AG04450 (cell line): ENCODE data around the gene C3orf20. TPM values are rescaled to one million over a fixed set of nuclear protein-coding genes. Genes with fewer than 3 reads are reported as not detected.
"Not testable (repeated sequence)": the region's sequence is repeated elsewhere in the genome, so short reads cannot be mapped to it uniquely, and the experiment has no call there.

Source experiments
- CTCF ChIA-PET: fragments of 300-600, 350-600 bp; formaldehyde crosslinking; extraction: SDS; loops from one replicate; lab custom pipeline; 2022; ENCODE audit warnings: antibody characterized with exemption, inconsistent platforms; lab: Charles Lee
- POLR2A ChIA-PET: fragments of 350-600 bp; formaldehyde crosslinking; extraction: SDS; loops from one replicate; lab custom pipeline; 2021; ENCODE audit warnings: antibody characterized with exemption, inconsistent platforms; lab: Yijun Ruan, JAX
- DNase-seq: peaks from one replicate; pipeline ENCODE4 v3.0.0-alpha.2; 2011; ENCODE audit warnings: low read depth, low spot score
- H3K27ac ChIP-seq: one replicate; pipeline ENCODE4 v1.5.1; 2012; ENCODE audit warnings: low read depth, low read length, control low read depth
- H3K27me3 ChIP-seq: one replicate; pipeline ENCODE4 v1.6.0; 2012; ENCODE audit warnings: low read length; ENCODE audit not compliant: control insufficient read depth, insufficient read depth
- H3K4me3 ChIP-seq: 2 replicates; pipeline ENCODE4 v1.5.1; 2011; ENCODE audit warnings: mild to moderate bottlenecking, low read depth, low read length, control low read depth
- H3K9me3 ChIP-seq: 2 replicates; pipeline ENCODE4 v1.5.1; 2012; ENCODE audit warnings: low read length; ENCODE audit not compliant: control insufficient read depth, insufficient read depth
- polyA plus RNA-seq: library from polyadenylated mRNA; depleted of rRNA; stranded (reverse); fragments of >200 nt; gene quantifications from 2 replicates; pipeline ENCODE4 v1.2.3, GENCODE V29; 2011
- TF ChIP-seq, protein P1 (sequence below): IDR thresholded peaks from 2 replicates; pipeline ENCODE4 v1.5.1; 2011; ENCODE audit warnings: low read depth, low read length, control low read depth, inconsistent platforms

The C3orf20 gene
- polyA plus RNA-seq, 1 experiment, result not detected

DNA sequence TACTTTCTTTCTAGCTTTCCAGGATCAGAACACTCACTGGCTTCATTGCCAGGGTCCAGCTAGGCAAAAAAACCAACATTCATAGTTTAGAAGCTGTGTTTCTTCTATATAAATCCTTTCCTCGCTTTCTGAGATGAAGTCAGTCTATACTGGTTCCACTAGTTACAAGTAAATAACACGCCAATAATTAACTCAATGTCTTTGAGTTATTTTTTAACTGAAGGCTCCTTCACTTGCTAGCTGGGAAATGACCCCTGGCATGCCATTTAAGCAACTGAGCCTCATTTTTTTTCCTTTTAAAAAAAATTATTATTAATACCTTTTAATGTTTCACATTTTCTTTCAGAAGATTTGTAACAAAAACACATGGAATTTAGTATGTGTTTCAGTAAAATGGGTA, 25.5 kb upstream of the C3orf20 start:
- peaks cover 2% of the 10 kb centered on the region for H3K27me3 ChIP-seq
- no peaks in the 10 kb centered on the region for H3K9me3 ChIP-seq
- ChIA-PET POLR2A (no interaction called here), CTCF (interaction anchor here (1.2 kb wide), 1 partner anchor 140 kb away, joined by 11 read pairs; no protein-coding TSS in a partner anchor)
- TF ChIP-seq, protein P1, sequence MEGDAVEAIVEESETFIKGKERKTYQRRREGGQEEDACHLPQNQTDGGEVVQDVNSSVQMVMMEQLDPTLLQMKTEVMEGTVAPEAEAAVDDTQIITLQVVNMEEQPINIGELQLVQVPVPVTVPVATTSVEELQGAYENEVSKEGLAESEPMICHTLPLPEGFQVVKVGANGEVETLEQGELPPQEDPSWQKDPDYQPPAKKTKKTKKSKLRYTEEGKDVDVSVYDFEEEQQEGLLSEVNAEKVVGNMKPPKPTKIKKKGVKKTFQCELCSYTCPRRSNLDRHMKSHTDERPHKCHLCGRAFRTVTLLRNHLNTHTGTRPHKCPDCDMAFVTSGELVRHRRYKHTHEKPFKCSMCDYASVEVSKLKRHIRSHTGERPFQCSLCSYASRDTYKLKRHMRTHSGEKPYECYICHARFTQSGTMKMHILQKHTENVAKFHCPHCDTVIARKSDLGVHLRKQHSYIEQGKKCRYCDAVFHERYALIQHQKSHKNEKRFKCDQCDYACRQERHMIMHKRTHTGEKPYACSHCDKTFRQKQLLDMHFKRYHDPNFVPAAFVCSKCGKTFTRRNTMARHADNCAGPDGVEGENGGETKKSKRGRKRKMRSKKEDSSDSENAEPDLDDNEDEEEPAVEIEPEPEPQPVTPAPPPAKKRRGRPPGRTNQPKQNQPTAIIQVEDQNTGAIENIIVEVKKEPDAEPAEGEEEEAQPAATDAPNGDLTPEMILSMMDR, result no peak
- DNase-seq, result no peak
- no peak overlapping the region for H3K4me3 ChIP-seq
- no peak overlapping the region for H3K27ac ChIP-seq

DNA sequence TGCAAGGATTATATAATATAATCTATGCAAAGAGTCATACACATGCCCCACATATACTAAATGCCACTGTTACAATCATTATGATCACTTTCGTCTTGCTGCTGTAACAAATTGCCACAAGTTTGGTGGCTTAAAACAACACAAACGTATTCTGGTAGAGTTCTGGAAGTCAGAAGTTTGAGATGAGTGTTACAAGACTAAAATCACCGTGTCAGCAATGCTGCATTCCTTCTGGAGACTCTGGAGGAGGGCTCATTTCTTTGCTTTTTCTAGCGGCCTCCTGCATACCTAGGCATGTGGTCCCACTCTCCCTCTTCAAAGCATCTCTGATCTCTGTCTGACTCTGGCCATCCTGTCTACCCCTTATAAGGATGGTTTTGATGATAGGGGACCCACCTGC, 24.7 kb upstream of the C3orf20 start:
- TF ChIP-seq, protein P1, result no peak
- ChIA-PET POLR2A (interaction anchor here (2.1 kb wide), 1 partner anchor 525 kb away, joined by 13 read pairs; no protein-coding TSS in a partner anchor), CTCF (interaction anchor here (0.6 to 4.2 kb wide), 4 partner anchors 18 to 447 kb away, joined by 3 to 31 read pairs (median 4); no protein-coding TSS in a partner anchor)
- Histone ChIP-seq H3K27me3 (peaks cover 2% of the 10 kb centered on the region), H3K4me3 (no peak overlapping the region), H3K9me3 (no peaks in the 10 kb centered on the region), H3K27ac (no peak overlapping the region)
- no peak for DNase-seq

DNA sequence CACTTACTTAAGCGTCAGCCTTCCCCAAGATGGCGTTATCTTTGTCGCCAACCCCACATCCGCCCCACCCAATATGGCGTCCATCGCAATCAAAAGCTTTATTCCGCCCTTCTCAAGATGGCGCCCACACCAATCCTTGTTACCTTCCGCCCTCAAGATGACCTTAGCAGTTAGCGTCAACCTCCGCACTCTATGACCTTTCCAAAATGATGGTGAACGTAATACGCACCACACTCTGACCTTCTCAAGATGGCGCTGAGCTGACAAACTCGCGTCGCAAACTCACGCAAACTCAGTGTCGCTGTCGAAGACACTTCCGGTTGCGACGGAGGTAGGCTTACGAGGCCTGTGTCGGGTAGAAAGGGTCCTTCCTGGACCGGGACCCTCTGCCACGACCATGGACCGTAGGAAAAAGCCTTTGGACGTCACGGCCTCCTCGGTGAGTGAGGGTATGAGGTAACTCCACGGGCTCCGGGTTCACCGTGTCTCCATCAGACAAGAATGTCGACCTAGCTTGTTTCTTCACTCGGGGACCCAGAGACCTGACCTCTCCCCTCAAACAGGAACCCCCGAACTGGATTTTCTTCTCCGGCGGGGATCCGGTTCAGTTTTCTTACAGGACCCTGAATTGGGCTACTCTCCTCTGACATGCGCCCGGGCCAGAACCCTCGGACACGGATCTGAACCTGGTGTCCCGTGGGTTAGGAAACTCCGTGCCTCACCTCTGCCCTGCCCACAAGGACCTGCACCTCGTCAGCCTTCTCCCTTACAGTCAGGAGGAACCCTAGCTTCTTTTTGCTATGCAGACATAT, 23.3 kb upstream of the C3orf20 start, which contains the start of gene CCDC174:
TSS of gene CCDC174 (plus strand) at position 323 of the 812 bp plus-strand sequence. CDS start at position 398, 75 bp downstream.
- Histone ChIP-seq H3K4me3 (peak within 1 kb of the TSS; percentile 98), H3K27ac (peak within 1 kb of the TSS; percentile 88), H3K27me3 (peaks cover 2% of the 10 kb centered on the region), H3K9me3 (no peaks in the 10 kb centered on the region)
- TF ChIP-seq, protein P1, result 0 out of 2 replicates have a peak, but pooled peaks have one; percentile 5
- DNase-seq, result peak; percentile 97
- CTCF ChIA-PET, result interaction anchor here (0.5 to 4.2 kb wide), 12 partner anchors 17 to 448 kb away, joined by 3 to 31 read pairs (median 4); partner anchors contain the start of gene C3orf20
- POLR2A ChIA-PET, result interaction anchor here (0.5 to 2.1 kb wide), 7 partner anchors 25 to 526 kb away, joined by 4 to 13 read pairs (median 5); partner anchors contain the start of genes LSM3 and XPC

DNA sequence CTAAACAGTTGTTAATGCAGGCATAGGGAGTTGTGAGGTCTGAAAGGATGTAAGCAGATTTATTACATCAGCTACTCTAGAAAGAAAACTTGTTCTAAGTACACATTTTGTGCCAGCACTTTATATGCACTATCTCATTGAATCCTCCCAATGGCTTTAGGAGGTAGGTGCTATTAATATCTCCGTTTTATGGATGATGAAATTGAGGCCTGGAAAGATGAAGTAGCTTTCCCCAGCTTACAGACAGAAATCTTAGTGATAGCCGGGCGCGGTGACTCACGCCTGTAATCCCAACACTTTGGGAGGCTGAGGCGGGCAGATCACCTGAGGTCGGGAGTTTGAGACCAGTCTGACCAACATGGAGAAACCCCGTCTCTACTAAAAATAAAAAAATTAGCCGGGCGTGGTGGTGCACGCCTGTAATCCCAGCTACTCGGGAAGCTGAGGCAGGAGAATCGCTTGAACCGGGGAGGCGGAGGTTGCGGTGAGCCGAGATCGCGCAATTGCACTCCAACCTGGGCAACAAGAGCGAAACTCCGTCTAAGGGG, 22.5 kb upstream of the C3orf20 start:
- H3K4me3 ChIP-seq, result peak overlapping the region; percentile 98
- ChIA-PET POLR2A (interaction anchor here (2.1 kb wide), 1 partner anchor 527 kb away, joined by 13 read pairs; no protein-coding TSS in a partner anchor), CTCF (interaction anchor here (0.8 to 4.2 kb wide), 8 partner anchors 16 to 550 kb away, joined by 3 to 31 read pairs (median 4); partner anchors contain the start of gene C3orf20)
- not testable (repeated sequence) for H3K9me3 ChIP-seq, DNase-seq, H3K27ac ChIP-seq, H3K27me3 ChIP-seq

DNA sequence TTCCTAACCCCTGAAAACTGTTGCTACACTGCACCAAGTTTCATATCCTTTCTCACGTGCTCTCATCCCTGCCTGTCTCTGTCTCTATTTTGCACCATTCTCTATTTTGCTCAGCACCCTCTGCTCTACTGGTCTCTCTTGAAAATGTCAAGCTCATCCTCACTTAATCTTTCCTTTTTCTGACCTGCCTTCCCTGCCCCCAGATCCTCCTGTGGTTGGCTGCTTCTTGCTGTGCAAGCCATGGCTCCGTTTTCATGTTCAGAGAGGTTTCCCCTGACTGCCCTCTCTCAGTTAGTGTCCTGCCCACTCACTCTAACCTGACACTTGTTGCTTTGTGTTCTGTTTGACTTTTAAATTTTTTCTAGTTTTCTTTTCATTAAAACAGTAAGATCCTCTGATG, 17.4 kb upstream of the C3orf20 start:
- Histone ChIP-seq H3K27me3 (no peaks in the 10 kb centered on the region), H3K4me3 (no peak overlapping the region), H3K27ac (no peak overlapping the region), H3K9me3 (no peaks in the 10 kb centered on the region)
- TF ChIP-seq, protein P1, result no peak
- DNase-seq, result no peak
- ChIA-PET POLR2A (no interaction called here), CTCF (no interaction called here)
